HCT116 (cell line): ENCODE measurements around the gene DONSON. TPM values are rescaled to one million over a fixed set of nuclear protein-coding genes. Genes with fewer than 3 reads are reported as not detected.

Source experiments
- ATAC-seq: fragments of 200-7000 bp; cut with Tn5 transposase; 2 replicates; pipeline ENCODE4 v1.9.1; 2020; ENCODE audit warnings: mild to moderate bottlenecking, moderate library complexity
- BruUV-seq: library from RNA; stranded (reverse); fragments of 400-500 nt; replicated peaks from 2 replicates; lab custom pipeline; 2021; lab: Mats Ljungman, UMichigan
- CTCF ChIA-PET: fragments of 300-600 bp; sonication (Branson Sonifier 250); formaldehyde crosslinking; loops from one replicate; lab custom pipeline; 2021; ENCODE audit warnings: antibody characterized with exemption; lab: Charles Lee
- POLR2A ChIA-PET: fragments of 300-600, 350-600 bp; sonication (Branson Sonifier 250); formaldehyde crosslinking; loops from one replicate; lab custom pipeline; 2021; ENCODE audit warnings: antibody characterized with exemption; lab: Charles Lee
- RAD21 ChIA-PET, 2 experiments: fragments of 300-600 bp; sonication (Branson Sonifier 250); formaldehyde crosslinking; loops; one replicate each; lab custom pipeline; 2023; ENCODE audit warnings: low total read pairs in 2 of 2; ENCODE audit not compliant: uncharacterized antibody in 2 of 2, unreplicated experiment in 2 of 2, low non-redundant PET in 1 of 2; lab: Charles Lee
- DNase-seq: peaks from one replicate; pipeline ENCODE4 v3.0.0-alpha.2; 2010; ENCODE audit warnings: low read depth, low spot score
- H2AFZ ChIP-seq: fragments of 200-600 bp; shearing (Covaris generic), sonication (generic); 2 replicates; pipeline ENCODE4 v1.6.1; 2017; ENCODE audit warnings: low read depth, mixed run types, mixed read lengths, antibody characterized with exemption, low read length; ENCODE audit not compliant: poor library complexity, severe bottlenecking
- H3K27ac ChIP-seq: 2 replicates; pipeline ENCODE4 v1.5.1; 2012; ENCODE audit warnings: low read depth, low read length
- H3K27me3 ChIP-seq: fragments of 200-600 bp; sonication (generic); 2 replicates; pipeline ENCODE4 v1.6.1; 2016; ENCODE audit warnings: mixed run types, low read length, mixed read lengths; ENCODE audit not compliant: insufficient read depth
- H3K36me3 ChIP-seq, 2 experiments: fragments of 200-500 bp in 1 of 2; fragments of 200-600 bp in 1 of 2; sonication (Bioruptor generic) in 1 of 2; sonication (generic) in 1 of 2; 2 replicates each; pipeline versions ENCODE4 v1.5.1 to v1.6.1; 2014 to 2016; ENCODE audit warnings: low read length in 2 of 2, inconsistent platforms in 1 of 2, mixed read lengths in 1 of 2, mixed run types in 1 of 2; ENCODE audit not compliant: insufficient read depth in 2 of 2, control insufficient read depth in 1 of 2
- H3K4me1 ChIP-seq, 2 experiments: fragments of 200-600 bp in 1 of 2; sonication (generic) in 1 of 2; 2 replicates each; pipeline versions ENCODE4 v1.5.1 to v1.6.1; 2012 to 2017; ENCODE audit warnings: low read length in 2 of 2, inconsistent platforms in 1 of 2, mild to moderate bottlenecking in 1 of 2, mixed read lengths in 1 of 2, mixed run types in 1 of 2, moderate library complexity in 1 of 2; ENCODE audit not compliant: insufficient read depth in 2 of 2, control insufficient read depth in 1 of 2
- H3K4me2 ChIP-seq: fragments of 200-600 bp; sonication (generic); 2 replicates; pipeline ENCODE4 v1.6.1; 2017; ENCODE audit warnings: mixed run types, low read length, mixed read lengths
- H3K4me3 ChIP-seq, 2 experiments: fragments of 200-600 bp in 1 of 2; sonication (generic) in 1 of 2; replicated peaks in 1 of 2; 2 replicates each; pipeline ENCODE4 v1.5.1; 2011 to 2016; ENCODE audit warnings: low read length in 2 of 2, control low read depth in 1 of 2, low read depth in 1 of 2, mild to moderate bottlenecking in 1 of 2, mixed read lengths in 1 of 2, mixed run types in 1 of 2
- H3K79me2 ChIP-seq: fragments of 200-600 bp; sonication (generic); 2 replicates; pipeline ENCODE4 v1.6.1; 2017; ENCODE audit warnings: mild to moderate bottlenecking, mixed run types, low read length, moderate library complexity, mixed read lengths; ENCODE audit not compliant: insufficient read depth
- H3K9ac ChIP-seq: fragments of 200-600 bp; sonication (generic); 2 replicates; pipeline ENCODE4 v1.6.1; 2016; ENCODE audit warnings: low read length, mixed read lengths
- H3K9me2 ChIP-seq: fragments of 200-600 bp; sonication (generic), shearing (Covaris generic); 2 replicates; pipeline ENCODE4 v1.6.1; 2017; ENCODE audit warnings: mixed run types, mild to moderate bottlenecking, moderate library complexity; ENCODE audit not compliant: insufficient read depth
- H3K9me3 ChIP-seq, 2 experiments: fragments of 200-500 bp in 1 of 2; fragments of 200-600 bp in 1 of 2; sonication (Bioruptor generic) in 1 of 2; sonication (generic) in 1 of 2; 2 replicates each; pipeline ENCODE4 v1.6.1; 2014 to 2017; ENCODE audit warnings: low read length in 2 of 2, mixed read lengths in 2 of 2, inconsistent platforms in 1 of 2, low read depth in 1 of 2, mild to moderate bottlenecking in 1 of 2, mixed run types in 1 of 2, moderate library complexity in 1 of 2; ENCODE audit not compliant: control insufficient read depth in 1 of 2, insufficient read depth in 1 of 2
- H4K20me1 ChIP-seq: fragments of 200-600 bp; sonication (generic), shearing (Covaris generic); 2 replicates; pipeline ENCODE4 v1.6.1; 2017; ENCODE audit warnings: mixed run types, mild to moderate bottlenecking, moderate library complexity; ENCODE audit not compliant: insufficient read depth
- ATF3 ChIP-seq: IDR thresholded peaks from 2 replicates; pipeline ENCODE4 v1.6.1; 2012
- CEBPB ChIP-seq: IDR thresholded peaks from 2 replicates; pipeline ENCODE4 v1.6.1; 2012; ENCODE audit warnings: low read depth
- CTCF ChIP-seq, 3 experiments: fragments of 200-600 bp in 1 of 3; sonication (generic) in 1 of 3; IDR thresholded peaks in 2 of 3; conservative IDR thresholded peaks in 1 of 3; 2 replicates each; pipeline ENCODE4 v1.5.1; 2012 to 2017; ENCODE audit warnings: low read depth in 2 of 3, low read length in 2 of 3, antibody characterized with exemption in 1 of 3, borderline replicate concordance in 1 of 3, control low read depth in 1 of 3, mild to moderate bottlenecking in 1 of 3, mixed read lengths in 1 of 3, mixed run types in 1 of 3, moderate library complexity in 1 of 3; ENCODE audit not compliant: insufficient read depth in 1 of 3
- ELF1 ChIP-seq: IDR thresholded peaks from 2 replicates; pipeline ENCODE4 v1.6.1; 2012; ENCODE audit warnings: low read depth, borderline replicate concordance
- EZH2 ChIP-seq: fragments of 200-600 bp; sonication (generic); IDR thresholded peaks from 2 replicates; pipeline ENCODE4 v1.6.1; 2017; ENCODE audit warnings: antibody characterized with exemption, mixed run types
- EZH2phosphoT487 ChIP-seq: fragments of 200-600 bp; IDR thresholded peaks from 2 replicates; pipeline ENCODE4 v1.6.1; 2018; ENCODE audit warnings: antibody characterized with exemption, borderline replicate concordance
- FOSL1 ChIP-seq: IDR thresholded peaks from 2 replicates; pipeline ENCODE4 v1.6.1; 2012; ENCODE audit warnings: low read depth
- JUND ChIP-seq: IDR thresholded peaks from 2 replicates; pipeline ENCODE4 v1.6.1; 2012
- MAX ChIP-seq: IDR thresholded peaks from 2 replicates; pipeline ENCODE4 v1.6.1; 2012
- POLR2A ChIP-seq: IDR thresholded peaks from 2 replicates; pipeline ENCODE4 v1.7.0; 2011; ENCODE audit warnings: borderline replicate concordance; ENCODE audit not compliant: insufficient read depth, insufficient read length; ENCODE audit errors: extremely low read depth
- POLR2AphosphoS5 ChIP-seq: IDR thresholded peaks from 2 replicates; pipeline ENCODE4 v1.6.1; 2011; ENCODE audit warnings: mild to moderate bottlenecking, low read depth, low read length, moderate library complexity
- RAD21 ChIP-seq: IDR thresholded peaks from 2 replicates; pipeline ENCODE4 v1.6.1; 2012; ENCODE audit warnings: low read depth, mild to moderate bottlenecking
- REST ChIP-seq: IDR thresholded peaks from 2 replicates; pipeline ENCODE4 v1.6.1; 2012; ENCODE audit warnings: low read depth
- SP1 ChIP-seq: IDR thresholded peaks from 2 replicates; pipeline ENCODE4 v1.6.1; 2012; ENCODE audit warnings: low read depth
- SRF ChIP-seq: IDR thresholded peaks from 2 replicates; pipeline ENCODE4 v1.6.1; 2012; ENCODE audit warnings: low read depth
- TCF7L2 ChIP-seq: IDR thresholded peaks from 2 replicates; pipeline ENCODE4 v1.7.0; 2011; ENCODE audit warnings: borderline replicate concordance, inconsistent platforms; ENCODE audit not compliant: insufficient read depth, insufficient read length; ENCODE audit errors: extremely low read depth
- ZBTB33 ChIP-seq: IDR thresholded peaks from 2 replicates; pipeline ENCODE4 v1.6.1; 2011; ENCODE audit warnings: mild to moderate bottlenecking, low read length, moderate library complexity; ENCODE audit not compliant: insufficient replicate concordance; ENCODE audit errors: extremely low read depth
- ZNF274 ChIP-seq: fragments of 200-500 bp; sonication (Bioruptor generic); IDR thresholded peaks from 2 replicates; pipeline ENCODE4 v1.6.1; 2014; ENCODE audit warnings: mild to moderate bottlenecking, low read depth, low read length, inconsistent platforms
- intact Hi-C: fragments of 100-400 bp; cut with micrococcal nuclease; formaldehyde crosslinking; loops from 2 replicates; pipeline ENCODE4 v1.10.0; 2022
- total RNA-seq: library from RNA; stranded (reverse); gene quantifications from one replicate; pipeline ENCODE4 v1.2.1, GENCODE V29; 2021; ENCODE audit not compliant: unreplicated experiment

DONSON gene
- total RNA-seq, 1 experiment from 2014 or later: 31.7 TPM

- Histone ChIP-seq H3K4me3 (no peak overlapping the region), H3K4me1 (no peaks in the 10 kb centered on the region), H3K79me2 (peaks cover 100% of the 10 kb centered on the region), H2AFZ (no peak overlapping the region), H3K9ac (no peak overlapping the region), H4K20me1 (peaks cover 53% of the 10 kb centered on the region), H3K27me3 (no peaks in the 10 kb centered on the region), H3K9me2 (no peaks in the 10 kb centered on the region), H3K27ac (no peak overlapping the region), H3K4me2 (no peak overlapping the region), H3K36me3 (peaks cover 77 to 85% of the 10 kb centered on the region in 2 experiments), H3K9me3 (no peaks in the 10 kb centered on the region)
- no peak for DNase-seq
- BruUV-seq: no TSS peak
- intact Hi-C loops: no loop called here
- CTCF ChIA-PET: no interaction called here
- RAD21 ChIA-PET: no interaction called here
- POLR2A ChIA-PET: no interaction called here
- no peak for ATAC-seq
- no peak for TF ChIP-seq SP1
- no peak for TF ChIP-seq ZNF274
- no peak for TF ChIP-seq CEBPB
- TF ChIP-seq ELF1: no peak
- TF ChIP-seq ATF3: no peak
- TF ChIP-seq POLR2A: no peak
- no peak for TF ChIP-seq RAD21
- no peak for TF ChIP-seq POLR2AphosphoS5
- no peak for TF ChIP-seq REST
- TF ChIP-seq EZH2phosphoT487: no peak
- no peak for TF ChIP-seq SRF
- no peak for TF ChIP-seq FOSL1
- no peak for TF ChIP-seq ZBTB33
- no peak for TF ChIP-seq EZH2
- no peak for TF ChIP-seq TCF7L2
- TF ChIP-seq JUND: no peak
- no peak for TF ChIP-seq MAX
- no peak for TF ChIP-seq CTCF (IDR thresholded peaks at IDR 0.05 in 2 of 3, conservative IDR thresholded peaks at IDR 0.05 in 1 of 3; ENCODE audit: borderline replicate concordance in 1 of 3, insufficient read depth in 1 of 3, low read depth in 2 of 3, low read length in 2 of 3)
- TF ChIP-seq, all 23 proteins: peak for 0
Measured at GRCh38 chr21:33558777-33559421, 29.6 kb downstream of the DONSON start.
